Panc1 (cell line): ENCODE data around the gene BLVRA.

Experiments
- CTCF ChIP-seq: fragments of 450-650 bp; IDR thresholded peaks from 2 replicates; pipeline ENCODE4 v1.5.1; 2017; ENCODE audit warnings: mild to moderate bottlenecking
- POLR2AphosphoS5 ChIP-seq: IDR thresholded peaks from 2 replicates; pipeline ENCODE4 v1.6.1; 2012; ENCODE audit warnings: mild to moderate bottlenecking, low read depth, low read length, moderate library complexity
- REST ChIP-seq, 2 experiments: IDR thresholded peaks; 2 replicates each; pipeline ENCODE4 v1.6.1; 2011 to 2012; ENCODE audit warnings: low read depth in 2 of 2, control low read depth in 1 of 2, low read length in 1 of 2, mild to moderate bottlenecking in 1 of 2, moderate library complexity in 1 of 2; ENCODE audit not compliant: insufficient read depth in 1 of 2
- SIN3A ChIP-seq: IDR thresholded peaks from 2 replicates; pipeline ENCODE4 v1.6.1; 2012; ENCODE audit warnings: low read depth, mild to moderate bottlenecking, low read length, moderate library complexity, borderline replicate concordance; ENCODE audit not compliant: insufficient read depth
- TCF7L2 ChIP-seq: IDR thresholded peaks from 2 replicates; pipeline ENCODE4 v1.6.1; 2011; ENCODE audit warnings: mild to moderate bottlenecking, low read depth, low read length, inconsistent platforms

GRCh38 chr7:43764807-43765491 lies 6.5 kb downstream of the BLVRA start:
- TF ChIP-seq TCF7L2 (no peak), CTCF (no peak), POLR2AphosphoS5 (no peak), REST (IDR thresholded peaks at IDR 0.05; ENCODE audit: insufficient read depth in 1 of 2, low read depth in 2 of 2, low read length in 1 of 2) (no peak), SIN3A (no peak)
